HuH-7 (cell line): Measurements from ENCODE around the gene AZU1.

Experiments
- DNase-seq: peaks from one replicate; pipeline ENCODE4 v3.0.0; 2011; ENCODE audit warnings: low spot score

AZU1 gene

GRCh38 chr19:855566-856120 is 28.0 kb downstream of the AZU1 start:
- no peak for DNase-seq

GRCh38 chr19:858284-858683 is 30.6 kb downstream of the AZU1 start:
- DNase-seq: no peak

GRCh38 chr19:858868-859843 is 31.5 kb downstream of the AZU1 start, which contains the start of gene CFD:
Gene CFD, plus strand, starts transcription at chr19:859664. Its CDS starts 26 bp downstream, at chr19:859690.
- DNase-seq: peak; percentile 46

- DNase-seq: no peak
Observed at GRCh38 chr19:861141-861755, 33.6 kb downstream of the AZU1 start.

- peak; percentile 79 for DNase-seq
Observed at GRCh38 chr19:861756-862580, 34.3 kb downstream of the AZU1 start.

- no peak for DNase-seq
Observed at GRCh38 chr19:862581-863314, 35.1 kb downstream of the AZU1 start.

GRCh38 chr19:863315-863620 is 35.6 kb downstream of the AZU1 start:
- no peak for DNase-seq

- no peak for DNase-seq
Observed at GRCh38 chr19:866769-867300, 39.2 kb downstream of the AZU1 start.

- DNase-seq: no peak
Observed at GRCh38 chr19:867301-867793, 39.7 kb downstream of the AZU1 start.

GRCh38 chr19:867855-868457 is 40.3 kb downstream of the AZU1 start:
- no peak for DNase-seq

GRCh38 chr19:868458-869244 is 41.0 kb downstream of the AZU1 start:
- no peak for DNase-seq

GRCh38 chr19:869245-870177 is 41.9 kb downstream of the AZU1 start:
- DNase-seq: no peak

GRCh38 chr19:870314-870713 is 42.7 kb downstream of the AZU1 start:
- no peak for DNase-seq

GRCh38 chr19:870963-871401 is 43.3 kb downstream of the AZU1 start:
- no peak for DNase-seq

- peak; percentile 79 for DNase-seq
Observed at GRCh38 chr19:871446-872265, 44.0 kb downstream of the AZU1 start.

GRCh38 chr19:872266-872951 is 44.8 kb downstream of the AZU1 start:
- DNase-seq: peak; percentile 57

- DNase-seq: peak; percentile 58
Observed at GRCh38 chr19:873084-873483, 45.4 kb downstream of the AZU1 start.
